ENCODE results near the gene SLCO2A1. TPM values are rescaled to one million over a fixed set of nuclear protein-coding genes. Genes with fewer than 3 reads are reported as not detected.

Gene SLCO2A1
- total RNA-seq, 1 donor from 2014 or later, result 0.52 TPM

- H3K36me3 ChIP-seq (ENCODE audit: control insufficient read depth in 3 of 3, insufficient read depth in 3 of 3, low read length in 3 of 3), result no peaks in the 10 kb centered on the region
- no peak overlapping the region for H3K9ac ChIP-seq (ENCODE audit: low read depth in 1 of 3, low read length in 3 of 3)
- H3K27ac ChIP-seq (ENCODE audit: low read depth, low read length), result no peak overlapping the region
- H3K27me3 ChIP-seq (ENCODE audit: control insufficient read depth in 3 of 3, insufficient read depth in 3 of 3, low read length in 3 of 3), result peaks cover 0 to 2% (median 0%) of the 10 kb centered on the region in 3 donors
- H3K9me3 ChIP-seq (ENCODE audit: control insufficient read depth in 3 of 3, low read length in 3 of 3), result no peaks in the 10 kb centered on the region
- H3K4me3 ChIP-seq (ENCODE audit: low read length in 3 of 3), result no peak overlapping the region
- H3K4me1 ChIP-seq (ENCODE audit: control insufficient read depth in 3 of 3, insufficient read depth in 3 of 3, low read length in 3 of 3), result peaks cover 2 to 17% (median 3%) of the 10 kb centered on the region in 3 donors
Measured at GRCh38 chr3:134061401-134061800, 31.7 kb upstream of the SLCO2A1 start.

DNA sequence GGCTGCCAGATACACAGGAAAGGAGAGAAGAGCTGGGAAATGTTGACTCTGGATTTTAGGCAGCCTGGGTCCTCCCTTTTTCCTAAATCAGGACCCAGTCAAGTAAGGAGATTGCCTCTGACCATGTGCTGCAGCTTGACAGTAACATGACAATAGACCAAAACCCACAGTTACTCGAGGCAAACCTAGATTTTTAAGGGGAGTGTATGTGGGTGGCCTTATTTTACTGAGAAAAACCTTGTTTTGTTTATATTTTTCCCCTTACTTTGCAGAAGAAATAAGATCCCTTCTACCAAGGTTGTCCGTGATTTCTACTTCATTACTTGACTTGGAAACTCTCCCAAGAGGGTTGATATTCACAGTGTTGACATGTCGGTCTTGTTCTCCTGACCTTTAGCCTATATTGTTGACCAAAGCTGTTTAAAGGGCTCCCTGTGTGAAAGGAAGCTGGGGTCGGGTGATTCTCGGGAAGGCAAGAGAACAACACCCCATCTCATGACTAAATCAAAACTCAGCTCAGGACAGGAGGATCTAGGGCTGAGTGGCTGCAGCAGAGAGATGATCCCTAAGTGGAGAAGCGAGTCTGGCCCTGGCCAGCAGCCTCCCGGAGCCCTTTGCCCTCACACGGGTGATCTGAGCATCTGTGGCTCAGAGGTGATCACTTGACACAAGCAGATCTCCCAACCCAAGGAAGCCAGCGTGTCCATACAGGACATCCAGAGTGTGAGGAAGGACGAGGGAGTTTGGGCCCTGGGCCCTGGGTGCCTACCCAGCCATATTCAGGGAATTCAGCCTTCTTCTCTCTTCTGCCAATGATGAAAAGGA lies 31.0 kb upstream of the SLCO2A1 start:
- H3K9ac ChIP-seq (ENCODE audit: low read depth in 1 of 3, low read length in 3 of 3), result no peak overlapping the region
- no peak overlapping the region for H3K27ac ChIP-seq (ENCODE audit: low read depth, low read length)
- H3K9me3 ChIP-seq (ENCODE audit: control insufficient read depth in 3 of 3, low read length in 3 of 3), result no peaks in the 10 kb centered on the region
- peaks cover 0 to 13% (median 2%) of the 10 kb centered on the region in 3 donors for H3K4me1 ChIP-seq (ENCODE audit: control insufficient read depth in 3 of 3, insufficient read depth in 3 of 3, low read length in 3 of 3)
- no peak overlapping the region for H3K4me3 ChIP-seq (ENCODE audit: low read length in 3 of 3)
- H3K27me3 ChIP-seq (ENCODE audit: control insufficient read depth in 3 of 3, insufficient read depth in 3 of 3, low read length in 3 of 3), result peaks cover 0 to 2% (median 0%) of the 10 kb centered on the region in 3 donors
- no peaks in the 10 kb centered on the region for H3K36me3 ChIP-seq (ENCODE audit: control insufficient read depth in 3 of 3, insufficient read depth in 3 of 3, low read length in 3 of 3)

- Histone ChIP-seq H3K27ac (ENCODE audit: low read depth, low read length) (no peak overlapping the region), H3K9ac (ENCODE audit: low read depth in 1 of 3, low read length in 3 of 3) (no peak overlapping the region), H3K4me1 (ENCODE audit: control insufficient read depth in 3 of 3, insufficient read depth in 3 of 3, low read length in 3 of 3) (peaks cover 0 to 13% (median 2%) of the 10 kb centered on the region in 3 donors), H3K4me3 (ENCODE audit: low read length in 3 of 3) (no peak overlapping the region), H3K27me3 (ENCODE audit: control insufficient read depth in 3 of 3, insufficient read depth in 3 of 3, low read length in 3 of 3) (peaks cover 0 to 2% (median 0%) of the 10 kb centered on the region in 3 donors), H3K36me3 (ENCODE audit: control insufficient read depth in 3 of 3, insufficient read depth in 3 of 3, low read length in 3 of 3) (no peaks in the 10 kb centered on the region), H3K9me3 (ENCODE audit: control insufficient read depth in 3 of 3, low read length in 3 of 3) (no peaks in the 10 kb centered on the region)
Measured at GRCh38 chr3:134059671-134060560, 30.2 kb upstream of the SLCO2A1 start.

- Histone ChIP-seq H3K9me3 (ENCODE audit: control insufficient read depth in 3 of 3, low read length in 3 of 3) (no peaks in the 10 kb centered on the region), H3K27me3 (ENCODE audit: control insufficient read depth in 3 of 3, insufficient read depth in 3 of 3, low read length in 3 of 3) (peaks cover 0 to 2% (median 0%) of the 10 kb centered on the region in 3 donors), H3K9ac (ENCODE audit: low read depth in 1 of 3, low read length in 3 of 3) (no peak overlapping the region), H3K36me3 (ENCODE audit: control insufficient read depth in 3 of 3, insufficient read depth in 3 of 3, low read length in 3 of 3) (no peaks in the 10 kb centered on the region), H3K4me1 (ENCODE audit: control insufficient read depth in 3 of 3, insufficient read depth in 3 of 3, low read length in 3 of 3) (peaks cover 0 to 13% (median 2%) of the 10 kb centered on the region in 3 donors), H3K27ac (ENCODE audit: low read depth, low read length) (no peak overlapping the region), H3K4me3 (ENCODE audit: low read length in 3 of 3) (no peak overlapping the region)
Measured at GRCh38 chr3:134059035-134059601, 29.4 kb upstream of the SLCO2A1 start.

DNA sequence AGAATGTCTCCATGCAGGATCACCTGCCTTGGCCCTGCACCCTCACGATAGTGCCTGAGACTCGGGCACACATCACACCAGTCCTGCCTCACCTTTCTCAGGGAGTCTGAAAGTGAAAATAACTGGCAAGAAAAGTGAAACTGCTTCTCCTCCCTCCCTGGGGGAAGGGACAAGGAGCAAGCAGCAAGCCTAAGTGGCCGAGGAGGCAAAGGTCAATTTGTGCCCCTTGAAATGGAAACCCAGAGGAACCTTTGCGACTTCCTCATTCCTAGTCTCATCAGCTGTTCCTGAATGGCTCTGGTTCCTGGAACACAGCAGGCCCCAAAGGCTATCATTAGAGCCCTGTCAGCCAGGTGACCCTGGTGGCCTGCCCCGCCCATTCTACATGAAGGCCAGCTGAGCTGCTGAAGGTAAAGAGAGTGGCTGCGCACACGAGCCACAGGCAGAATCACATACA lies 28.0 kb upstream of the SLCO2A1 start:
- H3K4me3 ChIP-seq (ENCODE audit: low read length in 3 of 3), result no peak overlapping the region
- no peaks in the 10 kb centered on the region for H3K9me3 ChIP-seq (ENCODE audit: control insufficient read depth in 3 of 3, low read length in 3 of 3)
- peaks cover 0 to 2% (median 0%) of the 10 kb centered on the region in 3 donors for H3K27me3 ChIP-seq (ENCODE audit: control insufficient read depth in 3 of 3, insufficient read depth in 3 of 3, low read length in 3 of 3)
- no peak overlapping the region for H3K9ac ChIP-seq (ENCODE audit: low read depth in 1 of 3, low read length in 3 of 3)
- no peaks in the 10 kb centered on the region for H3K36me3 ChIP-seq (ENCODE audit: control insufficient read depth in 3 of 3, insufficient read depth in 3 of 3, low read length in 3 of 3)
- peaks cover 0 to 13% (median 2%) of the 10 kb centered on the region in 3 donors for H3K4me1 ChIP-seq (ENCODE audit: control insufficient read depth in 3 of 3, insufficient read depth in 3 of 3, low read length in 3 of 3)
- no peak overlapping the region for H3K27ac ChIP-seq (ENCODE audit: low read depth, low read length)

- no peaks in the 10 kb centered on the region for H3K9me3 ChIP-seq (ENCODE audit: control insufficient read depth in 3 of 3, low read length in 3 of 3)
- no peak overlapping the region for H3K9ac ChIP-seq (ENCODE audit: low read depth in 1 of 3, low read length in 3 of 3)
- peaks cover 0 to 2% (median 0%) of the 10 kb centered on the region in 3 donors for H3K27me3 ChIP-seq (ENCODE audit: control insufficient read depth in 3 of 3, insufficient read depth in 3 of 3, low read length in 3 of 3)
- no peaks in the 10 kb centered on the region for H3K36me3 ChIP-seq (ENCODE audit: control insufficient read depth in 3 of 3, insufficient read depth in 3 of 3, low read length in 3 of 3)
- no peak overlapping the region for H3K4me3 ChIP-seq (ENCODE audit: low read length in 3 of 3)
- no peak overlapping the region for H3K27ac ChIP-seq (ENCODE audit: low read depth, low read length)
- H3K4me1 ChIP-seq (ENCODE audit: control insufficient read depth in 3 of 3, insufficient read depth in 3 of 3, low read length in 3 of 3), result peaks cover 0 to 13% (median 2%) of the 10 kb centered on the region in 3 donors
Measured at GRCh38 chr3:134057006-134057653, 27.4 kb upstream of the SLCO2A1 start.

- Histone ChIP-seq H3K9ac (ENCODE audit: low read depth in 1 of 3, low read length in 3 of 3) (no peak overlapping the region), H3K36me3 (ENCODE audit: control insufficient read depth in 3 of 3, insufficient read depth in 3 of 3, low read length in 3 of 3) (no peaks in the 10 kb centered on the region), H3K27me3 (ENCODE audit: control insufficient read depth in 3 of 3, insufficient read depth in 3 of 3, low read length in 3 of 3) (peaks cover 0 to under 1% (median 0%) of the 10 kb centered on the region in 3 donors), H3K4me3 (ENCODE audit: low read length in 3 of 3) (no peak overlapping the region), H3K4me1 (ENCODE audit: control insufficient read depth in 3 of 3, insufficient read depth in 3 of 3, low read length in 3 of 3) (peaks cover 0 to 13% (median 2%) of the 10 kb centered on the region in 3 donors), H3K9me3 (ENCODE audit: control insufficient read depth in 3 of 3, low read length in 3 of 3) (no peaks in the 10 kb centered on the region), H3K27ac (ENCODE audit: low read depth, low read length) (no peak overlapping the region)
Measured at GRCh38 chr3:134056464-134056891, 26.8 kb upstream of the SLCO2A1 start.

DNA sequence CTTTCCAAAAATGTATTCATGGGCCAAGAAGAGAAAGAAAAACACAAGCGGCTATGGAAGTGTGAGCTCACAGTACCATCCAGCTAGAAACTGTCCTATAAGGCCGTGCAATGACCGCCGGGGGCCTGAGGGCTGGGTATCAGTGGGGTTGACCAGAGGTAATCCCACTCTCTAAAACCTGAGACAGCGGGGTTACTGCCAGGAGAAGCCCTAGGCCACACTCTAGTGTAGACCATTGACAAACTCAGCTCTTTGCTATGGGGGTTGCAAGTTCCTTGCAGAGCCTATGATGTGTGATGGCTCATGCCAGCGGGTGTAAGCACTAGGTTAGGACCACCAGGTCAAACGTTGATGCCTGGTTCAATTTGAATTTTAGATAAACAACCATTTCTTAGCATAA lies 25.9 kb upstream of the SLCO2A1 start:
- Histone ChIP-seq H3K9me3 (ENCODE audit: control insufficient read depth in 3 of 3, low read length in 3 of 3) (no peaks in the 10 kb centered on the region), H3K4me3 (ENCODE audit: low read length in 3 of 3) (no peak overlapping the region), H3K9ac (ENCODE audit: low read depth in 1 of 3, low read length in 3 of 3) (no peak overlapping the region), H3K27ac (ENCODE audit: low read depth, low read length) (no peak overlapping the region), H3K4me1 (ENCODE audit: control insufficient read depth in 3 of 3, insufficient read depth in 3 of 3, low read length in 3 of 3) (peaks cover 0 to 9% (median 0%) of the 10 kb centered on the region in 3 donors), H3K27me3 (ENCODE audit: control insufficient read depth in 3 of 3, insufficient read depth in 3 of 3, low read length in 3 of 3) (no peaks in the 10 kb centered on the region), H3K36me3 (ENCODE audit: control insufficient read depth in 3 of 3, insufficient read depth in 3 of 3, low read length in 3 of 3) (no peaks in the 10 kb centered on the region)

- H3K4me3 ChIP-seq (ENCODE audit: low read length in 3 of 3), result no peak overlapping the region
- no peak overlapping the region for H3K27ac ChIP-seq (ENCODE audit: low read depth, low read length)
- no peaks in the 10 kb centered on the region for H3K27me3 ChIP-seq (ENCODE audit: control insufficient read depth in 3 of 3, insufficient read depth in 3 of 3, low read length in 3 of 3)
- H3K9ac ChIP-seq (ENCODE audit: low read depth in 1 of 3, low read length in 3 of 3), result no peak overlapping the region
- no peaks in the 10 kb centered on the region for H3K9me3 ChIP-seq (ENCODE audit: control insufficient read depth in 3 of 3, low read length in 3 of 3)
- H3K4me1 ChIP-seq (ENCODE audit: control insufficient read depth in 3 of 3, insufficient read depth in 3 of 3, low read length in 3 of 3), result peaks cover 0 to 4% (median 0%) of the 10 kb centered on the region in 3 donors
- H3K36me3 ChIP-seq (ENCODE audit: control insufficient read depth in 3 of 3, insufficient read depth in 3 of 3, low read length in 3 of 3), result no peaks in the 10 kb centered on the region
Measured at GRCh38 chr3:134054881-134055280, 25.2 kb upstream of the SLCO2A1 start.
